ENCODE results near the gene PEX1.

PEX1 gene

DNA sequence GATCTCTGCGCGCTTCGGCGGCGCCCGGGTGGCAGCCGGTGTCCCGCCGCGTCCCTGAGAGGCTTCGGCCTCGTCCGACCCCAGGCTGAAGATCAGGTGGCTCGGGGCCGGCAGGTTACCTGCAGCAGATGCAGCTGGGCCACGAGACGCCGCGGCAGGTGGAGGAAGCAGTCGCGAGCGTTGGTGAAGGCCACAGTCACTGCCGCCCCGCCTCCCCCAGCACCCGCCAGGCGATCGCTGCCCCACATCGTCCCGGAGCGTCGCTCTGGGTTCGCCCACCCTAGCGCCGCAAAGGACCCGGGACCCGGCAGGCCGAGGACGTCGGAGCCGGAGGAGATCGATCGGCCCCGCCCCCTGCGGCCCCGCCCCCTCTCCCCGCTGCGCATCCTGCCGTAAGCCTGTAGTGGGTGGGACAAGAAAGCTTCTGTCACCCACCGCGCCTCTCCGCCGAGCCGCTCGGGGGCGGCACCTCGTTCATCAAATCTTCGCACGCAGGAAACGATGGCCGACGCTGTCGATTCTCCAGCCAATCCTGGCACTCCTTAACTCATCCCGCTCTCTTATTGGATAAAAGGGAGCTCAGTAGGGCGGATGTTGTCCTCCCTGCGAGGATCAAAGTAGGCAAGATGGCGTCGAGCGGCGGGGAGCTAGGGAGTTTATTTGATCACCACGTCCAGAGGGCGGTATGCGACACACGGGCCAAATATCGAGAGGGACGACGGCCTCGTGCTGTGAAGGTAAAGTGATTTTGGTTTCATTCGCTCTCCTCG is at the start of gene PEX1, which contains the start of gene RBM48:
Gene PEX1 (minus strand): TSS at position 333 of the 770 bp plus-strand sequence. CDS start 85 bp downstream, at position 248.
Gene RBM48 (plus strand): TSS at position 608 of the 770 bp plus-strand sequence. CDS start 19 bp downstream, at position 627.
- TF ChIP-seq, protein P1, sequence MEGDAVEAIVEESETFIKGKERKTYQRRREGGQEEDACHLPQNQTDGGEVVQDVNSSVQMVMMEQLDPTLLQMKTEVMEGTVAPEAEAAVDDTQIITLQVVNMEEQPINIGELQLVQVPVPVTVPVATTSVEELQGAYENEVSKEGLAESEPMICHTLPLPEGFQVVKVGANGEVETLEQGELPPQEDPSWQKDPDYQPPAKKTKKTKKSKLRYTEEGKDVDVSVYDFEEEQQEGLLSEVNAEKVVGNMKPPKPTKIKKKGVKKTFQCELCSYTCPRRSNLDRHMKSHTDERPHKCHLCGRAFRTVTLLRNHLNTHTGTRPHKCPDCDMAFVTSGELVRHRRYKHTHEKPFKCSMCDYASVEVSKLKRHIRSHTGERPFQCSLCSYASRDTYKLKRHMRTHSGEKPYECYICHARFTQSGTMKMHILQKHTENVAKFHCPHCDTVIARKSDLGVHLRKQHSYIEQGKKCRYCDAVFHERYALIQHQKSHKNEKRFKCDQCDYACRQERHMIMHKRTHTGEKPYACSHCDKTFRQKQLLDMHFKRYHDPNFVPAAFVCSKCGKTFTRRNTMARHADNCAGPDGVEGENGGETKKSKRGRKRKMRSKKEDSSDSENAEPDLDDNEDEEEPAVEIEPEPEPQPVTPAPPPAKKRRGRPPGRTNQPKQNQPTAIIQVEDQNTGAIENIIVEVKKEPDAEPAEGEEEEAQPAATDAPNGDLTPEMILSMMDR (IDR thresholded peaks at IDR 0.05; ENCODE audit: borderline replicate concordance, insufficient read depth, low read depth, low read length): no peak; the same call in 1 of the 2 replicates
- peak within 1 kb of the TSS; percentile 97 for H3K4me3 ChIP-seq (ENCODE audit: low read depth, low read length)

DNA sequence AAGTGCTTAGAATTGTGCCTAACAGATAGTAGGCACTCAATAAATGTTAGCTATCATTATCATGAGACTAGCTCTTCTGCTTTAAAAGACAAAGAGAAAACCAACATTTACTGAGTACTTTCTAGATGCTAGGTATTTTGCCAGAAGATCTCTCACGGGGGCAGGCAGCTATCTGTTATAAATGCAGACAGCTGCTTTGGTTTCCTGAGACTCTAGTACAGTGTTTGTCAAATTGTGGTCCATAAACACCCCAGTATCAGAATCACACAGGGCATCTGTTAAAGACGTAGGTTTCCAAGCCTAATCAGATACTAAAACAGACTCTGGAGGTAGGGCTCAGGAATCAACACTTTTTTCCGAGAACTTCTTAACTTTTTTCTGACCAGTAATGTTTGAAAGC is 48.0 kb upstream of the PEX1 start:
- no peak overlapping the region for H3K4me3 ChIP-seq (ENCODE audit: low read depth, low read length)
- TF ChIP-seq, protein P1 (IDR thresholded peaks at IDR 0.05; ENCODE audit: borderline replicate concordance, insufficient read depth, low read depth, low read length): no peak

DNA sequence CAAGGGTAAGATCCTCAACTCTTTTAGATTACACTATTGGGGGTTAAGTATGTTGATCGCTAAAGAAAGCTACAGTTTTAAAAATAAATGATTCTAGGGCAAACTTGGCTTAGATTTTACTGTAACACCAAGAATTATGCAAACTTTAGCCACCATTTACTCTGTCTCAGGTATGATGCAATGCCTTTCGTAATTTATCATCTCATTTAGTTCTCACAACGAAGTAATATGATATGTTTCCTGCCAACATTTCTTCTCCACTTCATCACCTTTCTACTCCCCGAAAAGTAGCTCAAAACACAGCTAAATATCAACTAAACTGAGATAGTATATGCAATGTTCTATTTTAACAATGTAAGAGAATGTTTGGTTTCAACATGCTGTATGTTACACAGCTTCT is 40.8 kb upstream of the PEX1 start:
- no peak overlapping the region for H3K4me3 ChIP-seq (ENCODE audit: low read depth, low read length)
- TF ChIP-seq, protein P1 (IDR thresholded peaks at IDR 0.05; ENCODE audit: borderline replicate concordance, insufficient read depth, low read depth, low read length): no peak

DNA sequence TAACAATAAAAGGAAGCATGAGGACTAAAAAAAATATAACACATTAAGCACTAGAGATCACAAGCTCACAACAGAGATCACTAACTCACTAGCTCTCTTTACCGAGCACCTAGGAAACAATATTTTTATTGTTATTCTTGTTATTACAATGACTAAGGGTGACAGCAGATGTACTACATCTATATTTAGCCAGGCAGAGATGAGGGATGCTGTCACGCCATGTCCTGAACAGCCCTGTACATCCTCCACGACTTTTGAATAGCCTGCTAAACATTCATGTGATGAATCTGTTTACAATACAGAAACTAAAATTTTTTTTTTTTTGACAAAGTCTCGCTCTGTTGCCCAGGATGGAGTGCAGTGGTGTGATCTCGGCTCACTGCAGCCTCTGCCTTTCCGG is 39.1 kb upstream of the PEX1 start:
- H3K4me3 ChIP-seq (ENCODE audit: low read depth, low read length): no peak overlapping the region
- TF ChIP-seq, protein P1 (IDR thresholded peaks at IDR 0.05; ENCODE audit: borderline replicate concordance, insufficient read depth, low read depth, low read length): no peak

DNA sequence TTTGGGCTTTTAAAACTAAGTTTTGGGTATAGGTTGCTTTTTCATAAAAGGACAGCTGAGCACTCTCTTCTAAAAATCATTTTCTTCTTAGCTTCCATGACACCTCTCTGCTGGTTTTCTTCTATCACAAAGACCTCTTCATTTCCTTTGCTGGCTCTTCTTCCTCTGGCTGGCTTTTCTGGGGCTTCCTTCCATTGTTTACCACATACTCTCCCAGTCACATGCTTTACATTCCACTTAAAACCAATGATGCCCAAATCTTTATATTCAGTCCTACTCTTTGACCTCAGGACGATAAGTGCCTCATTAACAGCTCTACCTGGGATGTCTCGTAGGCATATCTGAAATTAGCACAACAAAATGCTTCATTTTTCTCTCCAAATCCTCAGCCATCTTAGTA is 35.0 kb upstream of the PEX1 start:
- H3K4me3 ChIP-seq (ENCODE audit: low read depth, low read length): no peak overlapping the region
- TF ChIP-seq, protein P1 (IDR thresholded peaks at IDR 0.05; ENCODE audit: borderline replicate concordance, insufficient read depth, low read depth, low read length): no peak

DNA sequence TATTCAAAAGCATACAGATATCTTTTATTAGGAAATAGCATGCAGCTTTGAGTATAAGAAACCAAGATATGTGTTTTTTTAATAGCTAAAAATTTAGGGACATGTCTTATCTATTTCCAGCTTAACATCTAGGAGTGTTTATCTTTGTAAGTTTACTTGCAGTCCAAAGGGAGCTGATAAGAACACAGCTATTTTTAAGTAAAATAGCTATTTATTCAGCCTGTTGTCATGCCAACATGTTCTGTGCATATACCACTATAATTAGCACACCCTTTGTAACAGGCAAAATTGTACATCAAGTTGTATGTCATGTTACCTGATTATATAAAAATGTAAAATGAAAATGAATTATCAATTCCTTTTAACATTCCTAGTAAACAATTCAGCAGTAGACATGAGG is 32.3 kb upstream of the PEX1 start:
- no peak overlapping the region for H3K4me3 ChIP-seq (ENCODE audit: low read depth, low read length)
- TF ChIP-seq, protein P1 (IDR thresholded peaks at IDR 0.05; ENCODE audit: borderline replicate concordance, insufficient read depth, low read depth, low read length): no peak

DNA sequence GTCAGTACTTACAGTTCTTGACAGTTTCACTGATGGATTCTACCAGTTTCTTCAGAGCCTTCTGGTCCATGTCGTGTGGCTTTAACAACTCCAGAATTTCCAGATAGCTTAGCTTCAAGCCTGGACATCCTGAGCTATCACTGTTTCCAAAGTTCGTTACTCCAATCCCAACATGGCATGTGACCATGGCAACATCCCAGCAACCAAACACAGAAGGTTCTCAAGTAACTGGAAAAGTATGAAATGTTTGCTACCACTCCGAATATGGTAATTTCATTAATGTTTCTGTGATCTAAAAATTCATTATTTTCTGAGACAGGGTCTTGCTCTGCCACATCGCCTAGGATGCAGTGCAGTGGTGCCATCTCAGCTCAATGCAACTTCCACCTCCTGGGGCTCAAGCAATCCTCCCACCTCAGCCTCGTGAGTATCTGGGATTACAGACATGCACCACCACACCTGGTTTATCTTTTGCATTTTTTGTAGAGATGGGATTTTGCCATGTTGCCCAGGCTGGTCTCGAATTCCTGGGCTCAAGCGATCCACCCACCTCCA is 29.6 kb upstream of the PEX1 start:
- H3K4me3 ChIP-seq (ENCODE audit: low read depth, low read length): no peak overlapping the region
- TF ChIP-seq, protein P1 (IDR thresholded peaks at IDR 0.05; ENCODE audit: borderline replicate concordance, insufficient read depth, low read depth, low read length): no peak
